GM12865 (cell line): ENCODE measurements around the gene ABLIM3.

ENCODE experiments used
- DNase-seq: peaks from one replicate; pipeline ENCODE4 v3.0.0; 2010; ENCODE audit warnings: low read depth
- H3K4me3 ChIP-seq: 2 replicates; pipeline ENCODE4 v1.5.1; 2011; ENCODE audit warnings: mild to moderate bottlenecking, low read depth, low read length, control low read depth
- TF ChIP-seq, protein P1 (sequence below): IDR thresholded peaks from 2 replicates; pipeline ENCODE4 v1.5.1; 2011; ENCODE audit warnings: low read length, control low read depth, low read depth, inconsistent platforms; ENCODE audit not compliant: insufficient read depth; ENCODE audit errors: missing control alignments

The ABLIM3 gene

DNA sequence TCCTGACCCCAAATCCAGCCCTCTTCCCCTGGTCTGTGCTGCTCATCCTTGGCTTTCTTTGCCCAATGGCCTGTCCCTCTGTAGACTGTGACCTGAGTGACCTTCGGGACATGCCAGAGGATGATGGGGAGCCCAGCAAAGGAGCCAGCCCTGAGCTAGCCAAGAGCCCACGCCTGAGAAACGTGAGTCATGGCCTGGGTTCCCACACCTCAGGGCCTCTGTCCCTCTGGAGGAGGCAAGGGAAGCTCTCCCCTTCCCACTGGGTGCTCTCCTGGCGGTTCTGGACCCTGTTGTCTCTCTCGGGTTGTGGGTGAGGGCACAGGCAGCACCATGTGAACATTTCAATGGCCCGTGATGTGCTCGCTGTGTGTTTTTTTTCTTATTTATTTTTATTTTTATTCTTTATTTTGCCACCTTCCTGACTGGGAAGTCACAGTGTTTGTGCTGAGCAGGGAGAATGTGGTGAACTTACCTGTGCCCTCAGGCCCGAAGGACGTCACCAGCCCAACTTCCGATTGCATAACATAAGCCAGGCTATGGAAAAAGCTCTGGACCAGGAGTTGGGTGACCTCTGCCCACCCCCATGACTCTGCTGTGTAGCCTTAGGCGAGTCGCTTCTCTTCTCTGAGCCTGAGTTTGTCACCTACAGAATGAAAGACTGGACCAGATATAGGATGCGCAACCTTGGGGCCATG lies 159.9 kb downstream of the ABLIM3 start:
- H3K4me3 ChIP-seq: no peak overlapping the region
- TF ChIP-seq, protein P1, sequence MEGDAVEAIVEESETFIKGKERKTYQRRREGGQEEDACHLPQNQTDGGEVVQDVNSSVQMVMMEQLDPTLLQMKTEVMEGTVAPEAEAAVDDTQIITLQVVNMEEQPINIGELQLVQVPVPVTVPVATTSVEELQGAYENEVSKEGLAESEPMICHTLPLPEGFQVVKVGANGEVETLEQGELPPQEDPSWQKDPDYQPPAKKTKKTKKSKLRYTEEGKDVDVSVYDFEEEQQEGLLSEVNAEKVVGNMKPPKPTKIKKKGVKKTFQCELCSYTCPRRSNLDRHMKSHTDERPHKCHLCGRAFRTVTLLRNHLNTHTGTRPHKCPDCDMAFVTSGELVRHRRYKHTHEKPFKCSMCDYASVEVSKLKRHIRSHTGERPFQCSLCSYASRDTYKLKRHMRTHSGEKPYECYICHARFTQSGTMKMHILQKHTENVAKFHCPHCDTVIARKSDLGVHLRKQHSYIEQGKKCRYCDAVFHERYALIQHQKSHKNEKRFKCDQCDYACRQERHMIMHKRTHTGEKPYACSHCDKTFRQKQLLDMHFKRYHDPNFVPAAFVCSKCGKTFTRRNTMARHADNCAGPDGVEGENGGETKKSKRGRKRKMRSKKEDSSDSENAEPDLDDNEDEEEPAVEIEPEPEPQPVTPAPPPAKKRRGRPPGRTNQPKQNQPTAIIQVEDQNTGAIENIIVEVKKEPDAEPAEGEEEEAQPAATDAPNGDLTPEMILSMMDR: no peak
- DNase-seq: no peak

GRCh38 chr5:149301744-149302380 lies 160.6 kb downstream of the ABLIM3 start:
- TF ChIP-seq, protein P1: no peak
- no peak for DNase-seq

DNA sequence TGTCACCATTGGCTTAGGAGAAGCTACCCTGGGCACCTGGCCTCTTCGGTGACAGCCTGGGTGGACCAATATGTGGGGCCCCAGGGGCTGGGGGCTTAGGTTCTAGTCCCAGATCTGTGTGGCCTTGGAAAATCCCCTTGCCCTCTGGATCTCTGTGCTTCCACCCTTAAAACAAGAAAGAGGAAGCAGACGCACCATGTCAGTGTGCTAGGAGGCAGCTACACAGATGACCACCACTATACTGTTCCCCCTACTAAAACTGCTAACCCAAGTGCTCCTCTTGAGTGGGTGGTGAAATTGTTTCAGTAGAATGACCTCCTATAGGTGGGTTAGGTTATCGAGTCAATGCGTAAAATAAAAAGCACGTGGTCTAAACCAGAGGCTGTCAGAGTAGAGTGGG lies 161.3 kb downstream of the ABLIM3 start:
- DNase-seq: no peak
- TF ChIP-seq, protein P1: no peak
- H3K4me3 ChIP-seq: no peak overlapping the region

More at GRCh38 chr5:149301744-149302380, 160.6 kb downstream of the ABLIM3 start:
- no peak overlapping the region for H3K4me3 ChIP-seq

DNA sequence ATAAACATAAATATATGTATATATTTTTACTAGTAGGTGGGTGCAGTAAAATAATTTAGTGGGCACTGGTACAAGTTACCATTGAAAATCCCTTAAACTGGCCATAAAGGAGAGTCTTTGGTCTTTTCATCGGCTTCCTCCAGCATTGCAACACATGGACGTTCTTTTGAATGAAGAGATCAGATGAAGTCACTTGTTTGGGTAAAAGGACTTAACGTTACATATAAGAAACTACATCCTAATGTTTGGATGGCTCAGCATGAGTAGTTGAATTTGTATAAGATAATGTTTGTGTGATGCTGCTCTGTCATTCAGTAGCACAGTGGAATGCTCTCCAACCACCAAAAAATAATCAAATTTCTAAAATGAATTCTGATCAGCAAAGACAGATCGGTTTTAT lies 161.9 kb downstream of the ABLIM3 start:
- no peak for DNase-seq
- TF ChIP-seq, protein P1: no peak

DNA sequence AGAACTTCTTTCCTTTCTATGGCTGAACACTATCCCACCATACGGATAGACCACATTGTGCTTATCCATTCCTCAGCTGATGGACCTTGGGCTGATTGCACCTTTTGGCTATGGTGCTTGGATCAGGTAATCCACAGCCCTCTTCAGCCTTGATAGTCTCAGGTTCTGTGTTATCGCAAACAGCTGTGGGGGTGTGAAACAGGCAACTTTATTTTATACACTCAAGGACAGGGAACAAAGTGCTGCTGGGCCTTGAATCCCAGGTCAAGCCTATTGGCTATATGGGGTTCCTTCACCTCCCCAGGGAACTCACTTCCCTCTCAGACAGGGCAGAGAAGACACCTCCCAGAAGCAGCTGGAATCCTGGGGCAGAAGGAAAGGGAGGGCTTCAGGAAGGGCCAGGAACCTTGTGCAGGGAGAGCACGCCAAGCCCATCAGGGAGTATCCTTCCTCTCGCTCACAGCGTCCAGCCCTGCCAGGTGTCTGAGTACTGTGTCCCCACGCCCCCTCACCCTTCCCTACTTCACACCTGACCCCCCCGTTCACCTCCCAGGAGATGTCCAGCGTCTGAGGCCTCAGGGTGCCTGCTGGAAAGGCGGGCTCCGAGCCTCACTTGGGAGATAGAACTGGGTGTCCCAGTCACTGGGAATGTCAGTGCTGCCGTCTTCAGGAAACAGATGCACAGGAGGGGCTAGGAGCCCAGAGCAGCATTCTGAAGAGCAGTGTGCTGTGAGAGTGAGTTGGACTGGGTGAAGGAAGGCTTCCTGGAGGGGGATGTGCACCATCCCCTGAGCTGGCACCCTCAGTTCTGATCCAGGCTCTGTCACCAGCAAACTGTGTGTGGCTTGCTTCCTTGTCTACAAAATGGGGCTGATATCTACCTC lies 163.1 kb downstream of the ABLIM3 start:
- TF ChIP-seq, protein P1: no peak
- no peak for DNase-seq
- H3K4me3 ChIP-seq: no peak overlapping the region

More for the DNA sequence above, 161.9 kb downstream of the ABLIM3 start:
- no peak overlapping the region for H3K4me3 ChIP-seq

DNA sequence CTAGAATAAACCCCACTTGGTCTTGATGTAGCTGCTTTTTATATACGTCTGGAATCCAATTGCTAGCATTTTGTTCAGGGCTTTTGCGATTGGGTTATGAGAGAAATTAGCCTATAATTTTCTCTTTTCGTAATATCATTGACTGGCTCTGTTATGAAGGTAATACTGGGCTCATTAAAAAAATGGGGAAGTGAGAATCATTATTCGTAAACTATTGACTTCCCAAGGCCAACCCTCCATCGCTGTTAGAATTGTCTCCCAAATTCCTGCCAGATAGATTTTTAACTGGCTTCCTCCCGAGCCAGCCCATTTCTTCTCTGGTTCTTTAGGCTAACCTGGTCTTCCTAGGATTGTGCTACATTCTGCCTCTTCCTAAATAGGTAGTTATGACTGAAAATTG lies 168.1 kb downstream of the ABLIM3 start:
- H3K4me3 ChIP-seq: no peak overlapping the region
- no peak for DNase-seq
- TF ChIP-seq, protein P1: no peak
